ENCODE data around the gene UNC80.

DNA sequence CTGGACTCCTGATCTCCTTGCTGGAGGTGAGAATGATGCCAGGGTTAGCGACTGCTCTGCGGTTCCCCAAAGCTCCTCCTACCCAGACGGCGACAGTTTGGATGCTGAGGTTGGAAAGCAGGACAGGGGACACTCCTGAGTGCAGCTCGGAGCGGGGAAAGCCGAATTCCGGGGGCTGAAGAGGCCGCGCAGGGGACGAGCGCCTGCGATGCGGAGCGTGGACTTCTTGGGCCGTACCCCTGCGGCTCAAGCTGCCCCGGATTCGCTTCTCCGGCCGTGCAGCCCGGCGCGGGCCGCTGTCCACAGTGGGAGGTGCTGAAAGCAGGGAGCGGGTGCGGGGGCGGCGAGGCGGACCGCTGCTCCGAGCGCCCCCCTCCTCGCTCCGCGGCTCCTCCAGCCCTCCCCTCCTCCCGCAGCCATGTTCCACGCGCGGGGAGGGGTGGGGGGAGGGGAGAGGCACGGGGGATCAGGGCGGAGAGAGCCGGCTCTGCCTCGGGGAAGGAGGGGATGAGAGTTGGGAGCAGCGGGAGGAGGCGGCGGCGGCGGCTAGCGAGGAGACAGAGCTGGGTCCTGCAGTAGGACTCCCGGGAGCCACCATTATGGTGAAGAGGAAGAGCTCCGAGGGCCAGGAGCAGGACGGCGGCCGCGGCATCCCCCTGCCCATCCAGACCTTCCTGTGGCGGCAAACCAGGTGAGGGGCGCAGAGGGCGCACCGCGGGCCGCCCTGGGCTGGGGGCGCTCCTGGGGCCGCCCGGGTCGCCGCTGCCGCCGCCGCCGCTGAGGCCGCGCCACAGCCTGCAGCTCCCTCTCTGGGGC is at the start of gene UNC80:
- TF ChIP-seq EZH2 (IDR thresholded peaks at IDR 0.05; ENCODE audit: insufficient read depth, poor library complexity, severe bottlenecking), result no peak
- no peak for TF ChIP-seq EZH2phosphoT487 (IDR thresholded peaks at IDR 0.05; ENCODE audit: insufficient read depth, low read depth)

Measured in GM23248 (cell line).